Natural killer cell treated with Interleukin-12 subunit alpha and Interleukin-12 subunit beta and Interleukin-15 and Interleukin-18, amount 100 ng/mL, for 72 hours (primary cell): ENCODE results near the gene LEPR. TPM values are rescaled to one million over a fixed set of nuclear protein-coding genes. Genes with fewer than 3 reads are reported as not detected.
"Not testable (repeated sequence)": the region's sequence is repeated elsewhere in the genome, so short reads cannot be mapped to it uniquely, and the experiment has no call there.

Experiments
- ATAC-seq, 2 donors: fragments of 150-1000 bp; cut with Tn5 transposase in 1 of 2; sonication (Bioruptor Pico), chemical (Tn5 transposase) in 1 of 2; 2 replicates each; pipeline ENCODE4 v1.10.0; 2021
- DNase-seq: peaks from one replicate; pipeline ENCODE4 v3.0.0; 2022; ENCODE audit warnings: low spot score
- H3K27ac Mint-ChIP-seq, 2 donors: 1 replicate in 1 of 2; 2 replicates in 1 of 2; pipeline ENCODE4 v1.8.0; 2022; ENCODE audit warnings: mixed read lengths in 2 of 2, mild to moderate bottlenecking in 1 of 2, moderate library complexity in 1 of 2
- H3K27me3 Mint-ChIP-seq, 2 donors: 1 replicate in 1 of 2; 2 replicates in 1 of 2; pipeline ENCODE4 v1.8.0; 2022; ENCODE audit warnings: mixed read lengths in 2 of 2
- H3K36me3 Mint-ChIP-seq: one replicate; pipeline ENCODE4 v1.8.0; 2022; ENCODE audit warnings: mixed read lengths
- H3K4me1 Mint-ChIP-seq, 2 donors: 1 replicate in 1 of 2; 2 replicates in 1 of 2; pipeline ENCODE4 v1.8.0; 2022; ENCODE audit warnings: low read depth in 2 of 2, mixed read lengths in 2 of 2, mild to moderate bottlenecking in 1 of 2
- H3K4me3 Mint-ChIP-seq: one replicate; pipeline ENCODE4 v1.8.0; 2022; ENCODE audit warnings: mixed read lengths
- H3K9me3 Mint-ChIP-seq: 2 replicates; pipeline ENCODE4 v1.8.0; 2022; ENCODE audit warnings: mixed read lengths
- total RNA-seq, 2 donors: library from RNA; stranded (reverse); gene quantifications; one replicate each; pipeline ENCODE4 v1.2.3, GENCODE V29; 2022

LEPR gene
- total RNA-seq, 2 donors from 2014 or later: 1.5 to 3.3 TPM

DNA sequence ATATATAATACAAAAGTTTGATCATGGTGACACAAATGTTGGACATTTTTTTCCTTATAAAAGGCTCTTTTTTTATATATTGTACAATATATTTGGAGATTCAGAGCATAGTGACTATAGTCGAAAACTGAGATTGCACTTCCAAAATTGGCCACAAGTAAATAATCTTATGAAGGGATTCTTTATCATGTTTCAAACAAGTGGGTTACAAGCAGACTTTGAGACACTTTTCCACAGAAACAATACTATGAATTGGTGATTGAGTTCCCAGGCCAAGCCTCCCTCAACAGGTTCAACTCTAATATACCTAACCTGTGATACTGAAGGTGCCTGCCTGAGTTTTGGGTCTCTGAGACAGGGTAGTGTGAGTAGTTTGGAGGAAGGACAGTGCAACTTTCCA, 13.8 kb downstream of the LEPR start:
- no peaks in the 10 kb centered on the region for H3K9me3 Mint-ChIP-seq
- H3K27ac Mint-ChIP-seq: no peak overlapping the region
- peaks cover 0 to 11% of the 10 kb centered on the region in 2 donors for H3K4me1 Mint-ChIP-seq
- no peak for ATAC-seq
- H3K4me3 Mint-ChIP-seq: no peak overlapping the region
- DNase-seq: no peak
- peaks cover 16% of the 10 kb centered on the region for H3K36me3 Mint-ChIP-seq
- H3K27me3 Mint-ChIP-seq: no peaks in the 10 kb centered on the region

DNA sequence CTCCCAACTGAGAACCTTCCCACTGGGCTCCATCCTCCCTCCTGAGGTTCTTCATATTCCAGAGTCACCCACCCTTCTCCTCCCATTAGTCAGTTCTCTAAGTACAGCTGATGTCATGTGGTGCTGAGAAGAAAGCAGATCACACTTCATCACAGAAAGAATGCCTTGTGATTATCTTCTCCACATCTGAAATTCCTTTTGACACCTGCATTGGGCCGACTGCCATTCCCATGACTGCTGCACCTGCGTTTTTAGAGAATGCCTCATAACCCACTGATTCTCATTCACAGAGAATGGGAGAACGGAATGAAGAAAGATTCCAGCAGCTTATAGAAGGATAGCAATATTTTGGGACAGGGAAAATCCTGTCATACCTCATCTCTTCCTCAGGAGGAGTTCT, 14.3 kb downstream of the LEPR start:
- Mint-ChIP-seq H3K4me1 (peaks cover 0 to 11% of the 10 kb centered on the region in 2 donors), H3K36me3 (peaks cover 16% of the 10 kb centered on the region), H3K4me3 (no peak overlapping the region), H3K27ac (no peak overlapping the region), H3K27me3 (no peaks in the 10 kb centered on the region), H3K9me3 (no peaks in the 10 kb centered on the region)
- ATAC-seq (no peak), DNase-seq (no peak)

DNA sequence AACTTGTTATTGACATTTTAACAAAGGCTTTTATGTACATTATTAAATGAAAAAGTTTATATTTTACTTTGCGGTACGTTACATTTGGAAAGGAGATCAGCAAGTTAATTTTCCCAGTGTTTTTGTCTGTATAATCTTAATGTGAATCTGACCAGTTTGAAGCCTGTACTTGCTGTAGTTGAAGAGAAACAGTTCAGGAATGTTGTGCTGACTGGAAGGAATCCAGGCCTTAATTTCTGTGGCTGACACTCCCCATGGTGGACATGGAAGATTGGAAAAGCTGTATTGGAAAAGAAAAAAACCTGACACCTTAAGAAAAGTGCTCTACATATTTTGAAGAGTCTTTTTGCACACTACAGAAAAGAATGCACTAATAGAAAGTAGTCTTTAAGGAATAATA, 15.5 kb downstream of the LEPR start:
- Mint-ChIP-seq H3K27me3 (no peaks in the 10 kb centered on the region), H3K27ac (no peak overlapping the region), H3K9me3 (no peaks in the 10 kb centered on the region), H3K4me1 (peaks cover 2 to 3% of the 10 kb centered on the region in 2 donors), H3K4me3 (no peak overlapping the region), H3K36me3 (peaks cover 10% of the 10 kb centered on the region)
- no peak for ATAC-seq
- DNase-seq: no peak

DNA sequence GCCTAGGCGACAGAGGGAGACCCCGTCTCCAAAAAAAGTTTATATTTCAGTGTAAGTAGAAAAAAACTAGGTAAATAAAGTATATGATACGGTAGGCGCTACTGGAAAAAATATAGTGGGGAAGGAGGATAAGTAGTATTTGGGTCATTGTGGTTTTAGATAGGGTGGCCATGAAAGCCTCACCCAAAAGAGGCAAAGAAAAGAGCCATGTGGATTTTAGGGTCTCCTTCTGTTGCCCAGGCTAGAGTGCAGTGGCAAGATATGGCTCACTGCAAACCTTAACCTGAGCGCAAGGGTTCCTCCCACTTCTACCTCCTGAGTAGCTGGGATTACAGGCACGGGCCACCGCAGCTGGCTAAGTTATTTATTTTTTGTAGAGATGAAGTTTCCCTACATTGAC, 17.1 kb downstream of the LEPR start:
- Mint-ChIP-seq H3K27ac (no peak overlapping the region), H3K4me1 (peaks cover 0 to 3% of the 10 kb centered on the region in 2 donors), H3K9me3 (no peaks in the 10 kb centered on the region), H3K27me3 (no peaks in the 10 kb centered on the region), H3K36me3 (peaks cover 5% of the 10 kb centered on the region), H3K4me3 (no peak overlapping the region)
- ATAC-seq (no peak), DNase-seq (no peak)

DNA sequence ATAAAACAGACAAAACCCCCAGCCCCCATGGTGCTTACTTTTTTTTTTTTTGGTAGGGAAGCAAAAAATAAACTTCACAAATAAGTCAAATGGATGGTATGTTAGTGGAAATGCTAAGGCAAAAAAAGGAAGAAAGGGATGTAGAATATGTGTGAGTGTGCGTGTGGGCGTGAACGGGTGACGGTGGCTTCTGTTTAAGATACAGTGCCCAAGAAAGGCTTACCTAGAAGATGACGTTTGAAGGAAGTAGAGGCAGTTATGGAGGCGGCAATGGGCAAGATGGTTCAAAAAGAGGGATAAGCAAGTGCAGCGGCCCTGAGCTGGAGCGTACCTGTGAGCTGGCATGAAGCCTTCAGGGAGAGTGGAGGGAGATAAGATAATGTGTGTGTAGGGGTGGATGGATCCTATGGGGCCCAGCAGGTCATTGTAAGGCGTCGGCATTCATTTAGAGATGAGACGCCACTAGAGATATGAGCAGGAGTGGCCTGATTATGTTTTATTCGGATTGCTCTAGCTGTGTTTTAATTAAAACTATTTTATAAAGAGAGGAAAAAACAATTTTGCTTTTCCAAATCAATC, 19.9 kb downstream of the LEPR start:
- no peak for ATAC-seq
- no peak overlapping the region for H3K27ac Mint-ChIP-seq

DNA sequence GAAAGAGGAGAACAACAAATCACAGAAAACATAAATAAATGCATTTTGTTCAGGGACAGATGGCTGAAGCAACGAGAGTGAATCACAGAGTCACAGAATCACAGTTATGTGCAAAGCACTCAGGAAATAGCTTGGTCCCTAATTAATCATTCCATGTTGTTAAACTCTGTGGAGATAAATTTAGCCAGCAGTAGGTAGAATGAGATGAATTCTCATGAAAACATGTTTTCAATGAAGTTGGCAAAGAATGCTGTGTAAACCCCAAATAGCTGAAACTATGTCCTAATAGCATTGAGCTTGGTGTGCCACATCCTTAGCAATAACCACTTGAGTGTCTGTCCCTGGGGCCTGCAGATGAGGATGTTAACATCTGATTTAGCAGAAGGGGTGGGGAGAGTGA, 20.4 kb downstream of the LEPR start:
- no peaks in the 10 kb centered on the region for H3K9me3 Mint-ChIP-seq

More for the DNA sequence above, 19.9 kb downstream of the LEPR start:
- no peaks in the 10 kb centered on the region for H3K9me3 Mint-ChIP-seq
- H3K4me1 Mint-ChIP-seq: peaks cover 0 to 6% of the 10 kb centered on the region in 2 donors
- DNase-seq: no peak
- H3K27me3 Mint-ChIP-seq: no peaks in the 10 kb centered on the region
- no peaks in the 10 kb centered on the region for H3K36me3 Mint-ChIP-seq
- H3K4me3 Mint-ChIP-seq: no peak overlapping the region

DNA sequence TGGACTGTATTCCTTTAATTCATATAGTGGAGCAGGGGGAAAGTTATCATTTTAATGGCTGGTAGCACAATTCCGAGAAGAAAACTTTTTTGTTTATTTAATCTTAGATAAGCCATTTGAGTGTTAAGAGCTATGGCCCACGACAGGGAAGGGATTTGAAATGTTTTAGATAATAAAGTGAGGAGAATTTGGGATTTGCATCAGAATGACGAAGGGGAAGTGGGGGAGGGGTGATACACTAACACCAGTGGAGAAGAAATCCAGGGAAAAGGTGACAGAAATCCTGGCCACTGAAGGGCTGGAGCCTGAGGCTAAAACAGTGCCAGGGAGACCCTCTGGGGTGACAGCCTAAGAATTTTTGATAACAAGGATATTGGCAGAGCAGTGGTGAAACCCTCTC, 21.0 kb downstream of the LEPR start:
- Mint-ChIP-seq H3K4me1 (peaks cover 0 to 6% of the 10 kb centered on the region in 2 donors), H3K27ac (no peak overlapping the region), H3K27me3 (no peaks in the 10 kb centered on the region), H3K36me3 (no peaks in the 10 kb centered on the region), H3K9me3 (no peaks in the 10 kb centered on the region), H3K4me3 (no peak overlapping the region)
- ATAC-seq (no peak), DNase-seq (no peak)

More for the DNA sequence above, 20.4 kb downstream of the LEPR start:
- Mint-ChIP-seq H3K4me1 (peaks cover 0 to 6% of the 10 kb centered on the region in 2 donors), H3K27ac (no peak overlapping the region), H3K4me3 (no peak overlapping the region), H3K27me3 (no peaks in the 10 kb centered on the region), H3K36me3 (no peaks in the 10 kb centered on the region)
- no peak for ATAC-seq
- DNase-seq: no peak

DNA sequence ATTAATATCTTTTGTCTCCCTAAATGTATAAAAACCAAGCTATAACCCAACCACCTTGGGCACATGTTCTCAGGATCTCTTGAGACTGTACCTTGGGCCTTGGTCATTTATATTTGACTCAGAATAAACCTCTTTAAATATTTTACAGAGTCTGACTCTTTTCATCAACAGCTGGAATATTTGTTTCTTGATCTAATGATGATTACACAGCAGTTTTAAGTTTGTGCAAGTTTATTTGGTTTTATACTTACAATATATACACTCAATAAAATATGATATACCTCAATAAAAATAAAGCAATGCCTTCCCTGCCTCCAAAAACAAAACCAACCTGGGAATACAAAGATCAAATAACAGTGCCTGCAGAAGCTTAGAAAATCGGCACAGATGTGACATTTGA, 22.0 kb downstream of the LEPR start:
- Mint-ChIP-seq H3K27ac (no peak overlapping the region), H3K4me1 (peaks cover 0 to 6% of the 10 kb centered on the region in 2 donors), H3K4me3 (no peak overlapping the region), H3K36me3 (no peaks in the 10 kb centered on the region), H3K27me3 (no peaks in the 10 kb centered on the region), H3K9me3 (no peaks in the 10 kb centered on the region)
- DNase-seq: no peak
- no peak for ATAC-seq

DNA sequence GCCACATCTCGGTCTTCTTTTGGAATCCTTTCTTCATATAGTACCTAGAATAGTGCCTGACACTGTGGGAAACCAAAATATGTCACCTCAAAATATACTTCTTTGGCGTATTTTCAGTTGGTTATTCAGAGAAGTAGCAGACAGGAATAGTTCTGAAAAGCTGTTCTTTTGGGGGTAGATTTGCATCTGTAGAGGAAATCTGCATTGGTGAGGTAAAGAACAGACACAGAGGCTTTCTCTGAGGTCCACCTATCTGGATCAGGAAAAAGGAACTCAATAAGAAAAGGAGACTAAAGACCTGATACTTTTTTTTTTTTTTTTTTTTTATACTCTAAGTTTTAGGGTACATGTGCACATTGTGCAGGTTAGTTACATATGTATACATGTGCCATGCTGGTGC, 23.2 kb downstream of the LEPR start:
- Mint-ChIP-seq H3K36me3 (no peaks in the 10 kb centered on the region), H3K27me3 (no peaks in the 10 kb centered on the region), H3K4me1 (peaks cover 0 to 6% of the 10 kb centered on the region in 2 donors), H3K9me3 (no peaks in the 10 kb centered on the region), H3K4me3 (no peak overlapping the region), H3K27ac (no peak overlapping the region)
- ATAC-seq: no peak
- DNase-seq: no peak

DNA sequence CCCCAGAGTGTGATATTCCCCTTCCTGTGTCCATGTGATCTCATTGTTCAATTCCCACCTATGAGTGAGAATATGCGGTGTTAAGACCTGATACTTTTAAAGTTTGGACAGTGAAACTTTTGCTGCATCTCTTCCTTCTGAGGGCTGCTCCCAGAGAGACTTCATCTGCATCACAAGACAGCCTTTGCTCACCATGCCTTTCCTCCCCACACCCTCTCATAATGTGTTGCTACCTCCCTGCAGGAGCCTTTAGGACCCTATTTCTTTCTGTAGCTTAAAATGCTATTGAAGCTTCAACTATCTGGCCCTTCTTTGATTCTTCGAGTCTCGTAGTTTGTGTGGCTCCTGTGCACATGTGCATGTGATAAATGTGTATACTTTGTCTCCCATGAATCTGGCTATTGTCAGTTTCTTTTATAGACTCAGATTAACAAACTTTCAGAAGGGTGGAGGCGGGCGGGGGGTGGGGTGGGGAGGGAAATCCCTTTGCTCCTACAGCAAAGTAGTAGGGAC, 23.7 kb downstream of the LEPR start:
- H3K9me3 Mint-ChIP-seq: no peaks in the 10 kb centered on the region
- no peaks in the 10 kb centered on the region for H3K27me3 Mint-ChIP-seq
- DNase-seq: no peak
- no peaks in the 10 kb centered on the region for H3K36me3 Mint-ChIP-seq
- H3K4me1 Mint-ChIP-seq: peaks cover 0 to 6% of the 10 kb centered on the region in 2 donors
- no peak for ATAC-seq
- no peak overlapping the region for H3K4me3 Mint-ChIP-seq
- no peak overlapping the region for H3K27ac Mint-ChIP-seq

DNA sequence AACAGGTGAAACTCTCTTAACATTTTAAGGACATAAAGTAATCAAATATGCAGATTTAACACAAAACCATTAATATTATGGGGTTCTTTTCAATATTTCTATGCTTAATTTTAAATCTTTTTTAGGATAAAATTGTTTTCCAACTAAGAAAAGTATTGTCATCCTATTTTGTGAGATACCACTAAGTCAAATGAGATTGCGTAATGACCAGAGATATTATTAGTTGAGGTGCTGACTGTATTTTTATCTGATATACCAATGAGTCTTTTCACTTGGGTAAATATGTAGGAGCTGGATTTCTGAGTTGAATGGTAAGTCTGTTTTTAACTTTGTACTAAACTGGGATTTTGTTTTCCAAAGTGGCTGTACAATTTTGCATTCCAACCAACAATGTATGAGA, 25.4 kb downstream of the LEPR start:
- ATAC-seq (no peak), DNase-seq (no peak)
- no peak overlapping the region for H3K4me3 Mint-ChIP-seq
- H3K36me3 Mint-ChIP-seq: no peaks in the 10 kb centered on the region
- H3K4me1 Mint-ChIP-seq: peaks cover 0 to 4% of the 10 kb centered on the region in 2 donors
- no peaks in the 10 kb centered on the region for H3K27me3 Mint-ChIP-seq
- no peak overlapping the region for H3K27ac Mint-ChIP-seq
- no peaks in the 10 kb centered on the region for H3K9me3 Mint-ChIP-seq

DNA sequence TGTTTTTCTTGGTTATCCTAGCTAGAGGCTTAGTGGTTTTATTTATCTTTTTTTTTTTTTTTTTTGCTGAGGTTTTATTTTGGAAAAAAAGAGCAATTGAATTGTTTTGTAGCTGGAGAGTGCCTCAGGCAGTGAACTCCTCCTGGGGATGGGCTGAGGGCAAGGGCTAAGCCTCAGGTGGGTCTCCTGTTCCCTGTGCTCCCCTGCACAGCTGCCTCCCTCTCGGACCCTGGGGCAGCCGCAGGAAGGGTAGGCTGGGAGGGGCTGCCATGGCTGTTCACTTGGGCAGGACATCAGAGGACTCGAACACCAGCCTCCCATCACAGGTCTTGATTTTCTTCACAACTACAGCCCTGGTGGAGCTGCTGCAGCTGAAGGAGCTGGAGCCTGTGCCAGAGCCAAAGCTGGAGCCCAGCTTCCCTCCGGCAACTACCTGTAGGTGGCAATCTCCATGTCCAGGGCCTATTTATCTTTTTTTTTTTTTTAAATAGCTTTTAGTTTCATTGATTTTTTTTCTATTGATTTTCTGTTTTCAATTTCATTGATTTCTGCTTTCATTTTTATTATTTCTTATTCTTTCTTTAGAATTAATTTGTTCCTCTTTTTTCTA, 28.9 kb downstream of the LEPR start:
- Mint-ChIP-seq H3K27ac (no peak overlapping the region), H3K4me3 (no peak overlapping the region), H3K9me3 (no peaks in the 10 kb centered on the region), H3K27me3 (no peaks in the 10 kb centered on the region), H3K4me1 (peaks cover 0 to under 1% of the 10 kb centered on the region in 2 donors), H3K36me3 (peaks cover 5% of the 10 kb centered on the region)
- DNase-seq (no peak), ATAC-seq (no peak)

DNA sequence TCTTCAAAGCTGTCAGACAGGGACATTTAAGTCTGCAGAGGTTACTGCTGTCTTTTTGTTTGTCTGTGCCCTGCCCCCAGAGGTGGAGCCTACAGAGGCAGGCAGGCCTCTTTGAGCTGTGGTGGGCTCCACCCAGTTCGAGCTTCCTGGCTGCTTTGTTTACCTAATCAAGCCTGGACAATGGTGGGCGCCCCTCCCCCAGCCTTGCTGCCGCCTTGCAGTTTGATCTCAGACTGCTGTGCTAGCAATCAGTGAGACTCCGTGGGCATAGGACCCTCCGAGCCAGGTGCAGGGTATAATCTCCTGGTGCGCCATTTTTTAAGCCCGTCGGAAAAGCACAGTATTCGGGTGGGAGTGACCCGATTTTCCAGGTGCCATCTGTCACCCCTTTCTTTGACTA, 35.2 kb downstream of the LEPR start:
- H3K4me3 Mint-ChIP-seq, H3K27ac Mint-ChIP-seq, DNase-seq, ATAC-seq, H3K27me3 Mint-ChIP-seq, H3K9me3 Mint-ChIP-seq: not testable (repeated sequence)
- peaks cover 17% of the 10 kb centered on the region for H3K36me3 Mint-ChIP-seq
- peaks cover 9 to 25% of the 10 kb centered on the region in 2 donors for H3K4me1 Mint-ChIP-seq

DNA sequence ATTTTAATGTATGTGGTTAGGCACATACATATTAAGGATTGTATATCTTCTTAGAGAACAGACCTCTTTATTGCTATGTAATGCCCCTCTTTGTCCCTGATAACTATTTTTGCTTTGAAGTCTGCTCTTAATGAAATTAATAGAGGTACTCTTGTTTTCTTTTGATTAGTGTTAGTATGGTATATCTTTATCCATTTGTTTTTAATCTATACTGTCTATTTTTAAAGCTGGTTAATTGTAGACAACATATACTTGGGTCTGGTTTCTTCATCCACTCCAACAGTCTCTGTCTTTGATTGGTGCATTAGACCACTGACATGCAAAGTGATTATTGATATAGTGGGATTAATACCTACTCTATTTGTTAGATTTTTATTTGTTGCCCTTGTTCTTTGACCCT, 36.0 kb downstream of the LEPR start:
- no peaks in the 10 kb centered on the region for H3K27me3 Mint-ChIP-seq
- no peaks in the 10 kb centered on the region for H3K9me3 Mint-ChIP-seq
- peaks cover 17% of the 10 kb centered on the region for H3K36me3 Mint-ChIP-seq
- H3K4me3 Mint-ChIP-seq: no peak overlapping the region
- DNase-seq: no peak
- no peak for ATAC-seq
- H3K27ac Mint-ChIP-seq: no peak overlapping the region
- H3K4me1 Mint-ChIP-seq: peaks cover 9 to 25% of the 10 kb centered on the region in 2 donors
